Liver (tissue), 9 donors: ENCODE data around the gene TMEM8B. TPM values are rescaled to one million over a fixed set of nuclear protein-coding genes. Genes with fewer than 3 reads are reported as not detected.

Experiments used
- DNase-seq: peaks from one replicate; pipeline ENCODE4 v3.0.0-alpha.2; 2017; ENCODE audit warnings: low spot score
- H3K27ac ChIP-seq, 2 donors: one replicate each; pipeline ENCODE4 v1.7.0; 2013; ENCODE audit warnings: inconsistent platforms in 2 of 2, low read length in 2 of 2, control low read depth in 1 of 2, low read depth in 1 of 2, mild to moderate bottlenecking in 1 of 2
- H3K27me3 ChIP-seq, 4 donors: one replicate each; pipeline versions ENCODE4 v1.6.1 to v1.7.0; 2013; ENCODE audit warnings: low read length in 3 of 4, inconsistent platforms in 1 of 4, mild to moderate bottlenecking in 1 of 4, moderate library complexity in 1 of 4; ENCODE audit not compliant: control insufficient read depth in 4 of 4, insufficient read depth in 4 of 4
- H3K36me3 ChIP-seq, 4 donors: one replicate each; pipeline versions ENCODE4 v1.6.1 to v1.7.0; 2013; ENCODE audit warnings: low read length in 3 of 4, mild to moderate bottlenecking in 3 of 4, low read depth in 1 of 4, moderate library complexity in 1 of 4; ENCODE audit not compliant: control insufficient read depth in 4 of 4, insufficient read depth in 3 of 4
- H3K4me1 ChIP-seq, 4 donors: one replicate each; pipeline versions ENCODE4 v1.6.1 to v1.7.0; 2013; ENCODE audit warnings: low read length in 3 of 4, mild to moderate bottlenecking in 3 of 4, moderate library complexity in 1 of 4; ENCODE audit not compliant: control insufficient read depth in 4 of 4, insufficient read depth in 4 of 4
- H3K4me3 ChIP-seq, 3 donors: one replicate each; pipeline versions ENCODE4 v1.6.1 to v1.7.0; 2013; ENCODE audit warnings: low read length in 3 of 3, control low read depth in 1 of 3, low read depth in 1 of 3, mild to moderate bottlenecking in 1 of 3
- H3K9ac ChIP-seq, 2 donors: one replicate each; pipeline ENCODE4 v1.7.0; 2013; ENCODE audit warnings: low read length in 2 of 2, mild to moderate bottlenecking in 2 of 2, moderate library complexity in 2 of 2, control low read depth in 1 of 2, low read depth in 1 of 2
- H3K9me3 ChIP-seq, 4 donors: one replicate each; pipeline versions ENCODE4 v1.6.1 to v1.7.0; 2013; ENCODE audit warnings: low read length in 3 of 4; ENCODE audit not compliant: control insufficient read depth in 4 of 4
- EGR1 ChIP-seq, 2 donors: IDR thresholded peaks; 2 replicates each; pipeline ENCODE4 v1.6.1; 2016 to 2018; ENCODE audit warnings: antibody characterized with exemption in 2 of 2, low read depth in 2 of 2
- FOXA1 ChIP-seq: IDR thresholded peaks from 2 replicates; pipeline ENCODE4 v1.6.1; 2016; ENCODE audit warnings: antibody characterized with exemption
- FOXA2 ChIP-seq: IDR thresholded peaks from 2 replicates; pipeline ENCODE4 v1.6.1; 2016; ENCODE audit warnings: antibody characterized with exemption
- HNF4G ChIP-seq: IDR thresholded peaks from 2 replicates; pipeline ENCODE4 v1.6.1; 2016; ENCODE audit warnings: antibody characterized with exemption
- JUND ChIP-seq, 2 donors: IDR thresholded peaks; 2 replicates each; pipeline ENCODE4 v1.6.1; 2016; ENCODE audit warnings: antibody characterized with exemption in 2 of 2
- NR2F2 ChIP-seq: IDR thresholded peaks from 2 replicates; pipeline ENCODE4 v1.6.1; 2016; ENCODE audit warnings: antibody characterized with exemption
- RXRA ChIP-seq, 2 donors: IDR thresholded peaks; 2 replicates each; pipeline ENCODE4 v1.6.1; 2017 to 2018; ENCODE audit warnings: antibody characterized with exemption in 2 of 2, mild to moderate bottlenecking in 1 of 2
- SP1 ChIP-seq: IDR thresholded peaks from 2 replicates; pipeline ENCODE4 v1.6.1; 2018; ENCODE audit warnings: antibody characterized with exemption, mild to moderate bottlenecking
- TAF1 ChIP-seq: conservative IDR thresholded peaks from 2 replicates; pipeline ENCODE4 v1.6.1; 2016; ENCODE audit warnings: antibody characterized with exemption, mild to moderate bottlenecking
- YY1 ChIP-seq: IDR thresholded peaks from 2 replicates; pipeline ENCODE4 v1.6.1; 2016; ENCODE audit warnings: antibody characterized with exemption, mild to moderate bottlenecking
- WGBS: extraction: QIAGEN DNeasy Blood & Tissue Kit; methylation state at CpG from one replicate; pipeline ENCODE4 v1.1.7; 2013; 5-methylcytosine and 5-hydroxymethylcytosine counted together
- polyA plus RNA-seq, 2 donors: library from polyadenylated mRNA; stranded (reverse) in 1 of 2; unstranded in 1 of 2; fragments of 200-250 nt in 1 of 2; fragments of >200 nt in 1 of 2; fragmentation: Nextera tagmentation in 1 of 2; extraction: Ambion mirVana in 1 of 2; gene quantifications; one replicate each; pipeline versions ENCODE4 v1.2.1 to v1.2.3, GENCODE V29; 2013 to 2015
- total RNA-seq, 2 donors: library from RNA; depleted of rRNA; stranded (reverse); fragments of >200 nt; gene quantifications; one replicate each; pipeline ENCODE4 v1.2.3, GENCODE V29; 2014
- TF ChIP-seq, protein P1 (sequence below): IDR thresholded peaks from 2 replicates; pipeline ENCODE4 v1.6.1; 2016; ENCODE audit warnings: antibody characterized with exemption
- TF ChIP-seq, protein P2 (sequence below): IDR thresholded peaks from 2 replicates; pipeline ENCODE4 v1.6.1; 2016; ENCODE audit warnings: antibody characterized with exemption
- TF ChIP-seq, protein P3 (sequence below): fragments of 150-350 bp; IDR thresholded peaks from 2 replicates; pipeline ENCODE4 v1.5.1; 2017; ENCODE audit warnings: improper control_type of control experiment, low read depth, low read length; ENCODE audit not compliant: missing input control
- TF ChIP-seq, protein P4 (sequence below): IDR thresholded peaks from 2 replicates; pipeline ENCODE4 v1.6.1; 2016; ENCODE audit warnings: antibody characterized with exemption, mild to moderate bottlenecking
- TF ChIP-seq, protein P5 (sequence below): IDR thresholded peaks from 2 replicates; pipeline ENCODE4 v1.6.1; 2016; ENCODE audit warnings: antibody characterized with exemption
- donor health status: healthy.
- donor health status: healthy.
- donor health status: healthy.
- donor health status: healthy.
- donor health status: healthy.

TMEM8B gene
- total and polyA plus RNA-seq, 4 donors: 1.1 to 5.4 (median 2.7) TPM

DNA sequence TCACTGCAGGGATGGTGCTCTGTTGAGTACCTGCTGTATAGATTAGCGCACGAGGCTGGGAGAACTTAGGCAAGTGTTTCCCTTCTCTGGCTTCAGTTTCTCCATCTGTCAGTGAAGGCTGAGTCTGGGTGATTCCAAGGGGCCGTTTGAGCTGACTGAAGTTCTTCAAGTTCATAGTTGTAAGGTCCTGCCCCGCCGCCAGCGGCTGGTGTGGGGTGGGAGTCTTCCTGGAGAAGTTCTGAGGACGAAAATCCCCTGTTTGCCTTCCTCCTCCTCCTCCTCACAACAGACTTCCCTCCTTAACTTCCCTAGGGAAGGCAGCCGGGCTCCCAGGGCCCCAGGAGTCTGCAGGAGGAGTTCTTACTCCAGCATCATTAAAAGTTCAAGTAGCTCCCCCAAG is 75.3 kb downstream of the TMEM8B start:
- TF ChIP-seq EGR1 (IDR thresholded peaks at IDR 0.05; ENCODE audit: low read depth in 2 of 2) (no peak), RXRA (IDR thresholded peaks at IDR 0.05) (no peak), TAF1 (no peak), HNF4G (no peak), JUND (IDR thresholded peaks at IDR 0.05) (no peak), SP1 (no peak), FOXA1 (no peak), NR2F2 (no peak), FOXA2 (no peak)
- TF ChIP-seq, protein P1, sequence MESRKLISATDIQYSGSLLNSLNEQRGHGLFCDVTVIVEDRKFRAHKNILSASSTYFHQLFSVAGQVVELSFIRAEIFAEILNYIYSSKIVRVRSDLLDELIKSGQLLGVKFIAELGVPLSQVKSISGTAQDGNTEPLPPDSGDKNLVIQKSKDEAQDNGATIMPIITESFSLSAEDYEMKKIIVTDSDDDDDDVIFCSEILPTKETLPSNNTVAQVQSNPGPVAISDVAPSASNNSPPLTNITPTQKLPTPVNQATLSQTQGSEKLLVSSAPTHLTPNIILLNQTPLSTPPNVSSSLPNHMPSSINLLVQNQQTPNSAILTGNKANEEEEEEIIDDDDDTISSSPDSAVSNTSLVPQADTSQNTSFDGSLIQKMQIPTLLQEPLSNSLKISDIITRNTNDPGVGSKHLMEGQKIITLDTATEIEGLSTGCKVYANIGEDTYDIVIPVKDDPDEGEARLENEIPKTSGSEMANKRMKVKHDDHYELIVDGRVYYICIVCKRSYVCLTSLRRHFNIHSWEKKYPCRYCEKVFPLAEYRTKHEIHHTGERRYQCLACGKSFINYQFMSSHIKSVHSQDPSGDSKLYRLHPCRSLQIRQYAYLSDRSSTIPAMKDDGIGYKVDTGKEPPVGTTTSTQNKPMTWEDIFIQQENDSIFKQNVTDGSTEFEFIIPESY: no peak
- TF ChIP-seq, protein P2, sequence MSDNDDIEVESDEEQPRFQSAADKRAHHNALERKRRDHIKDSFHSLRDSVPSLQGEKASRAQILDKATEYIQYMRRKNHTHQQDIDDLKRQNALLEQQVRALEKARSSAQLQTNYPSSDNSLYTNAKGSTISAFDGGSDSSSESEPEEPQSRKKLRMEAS: no peak
- TF ChIP-seq, protein P3, sequence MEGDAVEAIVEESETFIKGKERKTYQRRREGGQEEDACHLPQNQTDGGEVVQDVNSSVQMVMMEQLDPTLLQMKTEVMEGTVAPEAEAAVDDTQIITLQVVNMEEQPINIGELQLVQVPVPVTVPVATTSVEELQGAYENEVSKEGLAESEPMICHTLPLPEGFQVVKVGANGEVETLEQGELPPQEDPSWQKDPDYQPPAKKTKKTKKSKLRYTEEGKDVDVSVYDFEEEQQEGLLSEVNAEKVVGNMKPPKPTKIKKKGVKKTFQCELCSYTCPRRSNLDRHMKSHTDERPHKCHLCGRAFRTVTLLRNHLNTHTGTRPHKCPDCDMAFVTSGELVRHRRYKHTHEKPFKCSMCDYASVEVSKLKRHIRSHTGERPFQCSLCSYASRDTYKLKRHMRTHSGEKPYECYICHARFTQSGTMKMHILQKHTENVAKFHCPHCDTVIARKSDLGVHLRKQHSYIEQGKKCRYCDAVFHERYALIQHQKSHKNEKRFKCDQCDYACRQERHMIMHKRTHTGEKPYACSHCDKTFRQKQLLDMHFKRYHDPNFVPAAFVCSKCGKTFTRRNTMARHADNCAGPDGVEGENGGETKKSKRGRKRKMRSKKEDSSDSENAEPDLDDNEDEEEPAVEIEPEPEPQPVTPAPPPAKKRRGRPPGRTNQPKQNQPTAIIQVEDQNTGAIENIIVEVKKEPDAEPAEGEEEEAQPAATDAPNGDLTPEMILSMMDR: no peak
- TF ChIP-seq, protein P4, sequence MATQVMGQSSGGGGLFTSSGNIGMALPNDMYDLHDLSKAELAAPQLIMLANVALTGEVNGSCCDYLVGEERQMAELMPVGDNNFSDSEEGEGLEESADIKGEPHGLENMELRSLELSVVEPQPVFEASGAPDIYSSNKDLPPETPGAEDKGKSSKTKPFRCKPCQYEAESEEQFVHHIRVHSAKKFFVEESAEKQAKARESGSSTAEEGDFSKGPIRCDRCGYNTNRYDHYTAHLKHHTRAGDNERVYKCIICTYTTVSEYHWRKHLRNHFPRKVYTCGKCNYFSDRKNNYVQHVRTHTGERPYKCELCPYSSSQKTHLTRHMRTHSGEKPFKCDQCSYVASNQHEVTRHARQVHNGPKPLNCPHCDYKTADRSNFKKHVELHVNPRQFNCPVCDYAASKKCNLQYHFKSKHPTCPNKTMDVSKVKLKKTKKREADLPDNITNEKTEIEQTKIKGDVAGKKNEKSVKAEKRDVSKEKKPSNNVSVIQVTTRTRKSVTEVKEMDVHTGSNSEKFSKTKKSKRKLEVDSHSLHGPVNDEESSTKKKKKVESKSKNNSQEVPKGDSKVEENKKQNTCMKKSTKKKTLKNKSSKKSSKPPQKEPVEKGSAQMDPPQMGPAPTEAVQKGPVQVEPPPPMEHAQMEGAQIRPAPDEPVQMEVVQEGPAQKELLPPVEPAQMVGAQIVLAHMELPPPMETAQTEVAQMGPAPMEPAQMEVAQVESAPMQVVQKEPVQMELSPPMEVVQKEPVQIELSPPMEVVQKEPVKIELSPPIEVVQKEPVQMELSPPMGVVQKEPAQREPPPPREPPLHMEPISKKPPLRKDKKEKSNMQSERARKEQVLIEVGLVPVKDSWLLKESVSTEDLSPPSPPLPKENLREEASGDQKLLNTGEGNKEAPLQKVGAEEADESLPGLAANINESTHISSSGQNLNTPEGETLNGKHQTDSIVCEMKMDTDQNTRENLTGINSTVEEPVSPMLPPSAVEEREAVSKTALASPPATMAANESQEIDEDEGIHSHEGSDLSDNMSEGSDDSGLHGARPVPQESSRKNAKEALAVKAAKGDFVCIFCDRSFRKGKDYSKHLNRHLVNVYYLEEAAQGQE: no peak
- TF ChIP-seq, protein P5, sequence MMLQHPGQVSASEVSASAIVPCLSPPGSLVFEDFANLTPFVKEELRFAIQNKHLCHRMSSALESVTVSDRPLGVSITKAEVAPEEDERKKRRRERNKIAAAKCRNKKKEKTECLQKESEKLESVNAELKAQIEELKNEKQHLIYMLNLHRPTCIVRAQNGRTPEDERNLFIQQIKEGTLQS: no peak
- no peak overlapping the region for H3K4me3 ChIP-seq
- no peak overlapping the region for H3K27ac ChIP-seq
- no peaks in the 10 kb centered on the region for H3K9me3 ChIP-seq
- no peak overlapping the region for H3K9ac ChIP-seq
- DNase-seq: no peak
- WGBS: 79% methylated on average over 8 of the region's 8 CpGs
- peaks cover 16 to 40% (median 33%) of the 10 kb centered on the region in 4 donors for H3K4me1 ChIP-seq
- no peaks in the 10 kb centered on the region for H3K36me3 ChIP-seq
- H3K27me3 ChIP-seq: no peaks in the 10 kb centered on the region

- Histone ChIP-seq H3K36me3 (no peaks in the 10 kb centered on the region), H3K4me3 (no peak overlapping the region), H3K4me1 (peaks cover 16 to 40% (median 33%) of the 10 kb centered on the region in 4 donors), H3K27me3 (no peaks in the 10 kb centered on the region), H3K27ac (peak overlapping the region; percentile 67 to 78), H3K9ac (no peak overlapping the region), H3K9me3 (no peaks in the 10 kb centered on the region)
- TF ChIP-seq SP1 (no peak), FOXA2 (no peak), YY1 (no peak), EGR1 (IDR thresholded peaks at IDR 0.05; ENCODE audit: low read depth in 2 of 2) (no peak)
- TF ChIP-seq, protein P2: no peak
- no peak for DNase-seq
- WGBS: 77% methylated on average over 8 of the region's 8 CpGs
Measured at GRCh38 chr9:35905051-35905781, 76.2 kb downstream of the TMEM8B start.
